Brain microvascular endothelial cell (primary cell): ENCODE data around the gene THEMIS.

Experiments
- DNase-seq: peaks from one replicate; pipeline ENCODE4 v3.0.0-alpha.2; 2020
- H3K27ac ChIP-seq: fragments of 250-450 bp; sonication (Bioruptor Pico); 2 replicates; pipeline ENCODE4 v1.5.1; 2020; ENCODE audit warnings: mild to moderate bottlenecking, moderate library complexity
- H3K27me3 ChIP-seq: fragments of 250-450 bp; sonication (Bioruptor Pico); replicated peaks from 2 replicates; pipeline ENCODE4 v1.5.1; 2020; ENCODE audit warnings: mild to moderate bottlenecking
- H3K36me3 ChIP-seq: fragments of 250-450 bp; sonication (Bioruptor Pico); replicated peaks from 2 replicates; pipeline ENCODE4 v1.5.1; 2020; ENCODE audit warnings: mild to moderate bottlenecking
- H3K4me3 ChIP-seq: 2 replicates; pipeline ENCODE4 v1.5.1; 2011; ENCODE audit warnings: low read depth, mild to moderate bottlenecking, control low read depth, low read length, moderate library complexity
- CTCF ChIP-seq: IDR thresholded peaks from 2 replicates; pipeline ENCODE4 v1.5.1; 2011; ENCODE audit warnings: low read depth, mild to moderate bottlenecking, moderate library complexity, low read length, control low read depth, inconsistent platforms; ENCODE audit errors: missing control alignments
- in situ Hi-C: cut with HindIII; loops from 2 replicates; pipeline ENCODE4 v1.10.0; 2017; ENCODE audit warnings: low sequenced_read_pairs, low pct_ligation_motif_present

Gene THEMIS

DNA sequence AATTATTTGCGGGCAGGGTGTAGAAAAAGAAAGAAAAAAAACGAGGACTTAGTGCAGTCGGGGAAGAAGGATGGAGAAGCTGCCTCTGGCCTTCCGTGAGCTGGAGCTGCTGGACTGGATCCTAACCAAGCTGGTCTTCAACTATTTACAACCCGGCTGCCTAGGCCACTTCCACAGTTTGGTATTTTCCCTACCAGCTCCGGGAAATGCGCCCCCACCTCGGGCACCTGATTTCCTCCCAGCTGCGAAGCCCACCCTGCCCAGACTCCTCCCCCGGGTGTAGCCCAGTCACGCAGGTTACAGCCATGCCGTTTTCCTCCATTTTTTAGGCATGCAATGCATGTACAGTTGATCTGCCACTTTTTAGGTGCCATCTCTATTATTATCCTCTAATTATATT is 21.2 kb downstream of the THEMIS start:
- peak; percentile 7 for DNase-seq
- H3K4me3 ChIP-seq: peak overlapping the region; percentile 28
- in situ Hi-C loops: no loop called here
- TF ChIP-seq CTCF: no peak
- H3K36me3 ChIP-seq: no peaks in the 10 kb centered on the region
- no peak overlapping the region for H3K27ac ChIP-seq
- H3K27me3 ChIP-seq: no peaks in the 10 kb centered on the region

GRCh38 chr6:127878115-127878514 is 22.7 kb downstream of the THEMIS start:
- H3K36me3 ChIP-seq: no peaks in the 10 kb centered on the region
- TF ChIP-seq CTCF: no peak
- no peaks in the 10 kb centered on the region for H3K27me3 ChIP-seq
- H3K27ac ChIP-seq: no peak overlapping the region
- H3K4me3 ChIP-seq: no peak overlapping the region
- no peak for DNase-seq
- in situ Hi-C loops: no loop called here

GRCh38 chr6:127877231-127877630 is 23.6 kb downstream of the THEMIS start:
- H3K36me3 ChIP-seq: no peaks in the 10 kb centered on the region
- H3K27ac ChIP-seq: no peak overlapping the region
- no peak for DNase-seq
- in situ Hi-C loops: no loop called here
- H3K4me3 ChIP-seq: no peak overlapping the region
- no peak for TF ChIP-seq CTCF
- no peaks in the 10 kb centered on the region for H3K27me3 ChIP-seq

DNA sequence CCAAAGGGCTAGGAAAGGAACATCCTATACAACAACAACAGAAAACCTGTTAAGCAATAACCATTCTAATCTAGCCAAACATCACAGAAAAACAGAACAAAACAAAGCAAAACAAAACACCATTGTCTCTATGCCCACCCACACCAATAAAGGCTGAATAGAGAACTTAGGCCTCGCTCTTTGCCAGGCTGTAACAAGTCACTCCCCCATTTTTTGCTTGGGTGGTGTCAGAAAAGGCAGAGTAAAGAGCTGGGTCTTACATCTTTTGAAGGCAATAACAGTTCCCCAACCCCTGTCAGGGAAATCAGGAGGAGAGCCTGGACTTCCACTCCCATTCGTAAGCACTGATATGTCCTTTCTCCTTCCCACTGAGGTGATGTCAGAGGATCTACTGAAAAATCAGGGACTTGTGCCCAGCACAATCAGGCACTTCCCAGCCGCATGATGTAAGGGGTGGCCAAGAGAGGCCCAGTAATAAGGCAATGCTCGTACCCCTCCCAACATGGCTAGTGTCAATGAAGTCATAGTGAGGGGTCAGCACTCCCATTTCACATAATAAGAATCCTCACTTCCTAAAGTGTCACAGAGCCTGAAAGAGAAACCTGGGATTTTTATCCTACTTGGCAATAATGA is 31.0 kb downstream of the THEMIS start:
- in situ Hi-C loops: no loop called here
- DNase-seq: no peak
- Histone ChIP-seq H3K27ac (no peak overlapping the region), H3K4me3 (no peak overlapping the region), H3K27me3 (no peaks in the 10 kb centered on the region), H3K36me3 (no peaks in the 10 kb centered on the region)
- TF ChIP-seq CTCF: no peak

DNA sequence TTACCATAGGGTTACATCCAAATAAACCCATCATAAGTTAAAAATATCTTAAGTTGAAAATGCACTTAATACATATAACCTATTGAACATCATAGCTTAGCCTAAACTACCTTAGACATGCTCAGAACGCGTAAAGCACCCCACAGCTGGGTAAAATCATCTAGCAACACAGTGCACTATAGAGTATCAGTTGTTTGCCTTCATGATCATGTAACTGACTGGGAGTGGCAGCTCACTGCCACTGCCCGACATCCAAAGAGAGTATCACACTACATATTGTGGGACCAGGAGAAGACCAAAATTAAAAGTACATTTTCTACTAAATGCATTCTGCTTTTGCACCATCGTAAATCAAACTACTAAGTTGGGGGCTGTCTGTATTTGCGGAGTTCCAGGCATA is 31.7 kb downstream of the THEMIS start:
- H3K27me3 ChIP-seq: no peaks in the 10 kb centered on the region
- no peak overlapping the region for H3K4me3 ChIP-seq
- in situ Hi-C loops: no loop called here
- no peak for TF ChIP-seq CTCF
- no peak overlapping the region for H3K27ac ChIP-seq
- no peak for DNase-seq
- no peaks in the 10 kb centered on the region for H3K36me3 ChIP-seq

DNA sequence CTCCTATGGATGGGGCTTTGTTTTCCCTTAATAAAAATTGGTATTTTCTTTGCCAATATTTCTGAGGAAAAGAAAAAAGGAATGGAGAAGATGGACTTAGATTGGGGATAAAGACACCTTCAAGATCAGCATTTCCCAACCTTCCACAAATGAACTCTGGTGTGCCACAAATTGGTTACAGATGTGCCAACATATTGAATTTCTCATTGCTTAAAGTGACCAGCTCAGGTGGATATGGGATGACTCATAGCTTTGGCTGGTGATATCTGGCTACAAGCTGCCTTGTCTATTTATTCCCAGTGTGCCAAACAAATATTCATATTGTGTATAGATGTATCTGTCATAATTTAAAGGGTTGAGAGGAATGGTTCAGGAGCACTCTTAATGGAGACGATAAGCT is 32.5 kb downstream of the THEMIS start:
- in situ Hi-C loops: no loop called here
- TF ChIP-seq CTCF: no peak
- DNase-seq: no peak
- no peak overlapping the region for H3K4me3 ChIP-seq
- no peak overlapping the region for H3K27ac ChIP-seq
- no peaks in the 10 kb centered on the region for H3K36me3 ChIP-seq
- H3K27me3 ChIP-seq: no peaks in the 10 kb centered on the region
